BE2C (cell line): ENCODE measurements around the gene NID1.

Experiments
- DNase-seq: peaks from one replicate; pipeline ENCODE4 v3.0.0-alpha.2; 2020
- H3K27me3 ChIP-seq: fragments of 250-450 bp; sonication (Bioruptor Pico); 2 replicates; pipeline ENCODE4 v1.5.1; 2020; ENCODE audit warnings: mild to moderate bottlenecking
- H3K36me3 ChIP-seq: fragments of 250-450 bp; sonication (Bioruptor Pico); 2 replicates; pipeline ENCODE4 v1.5.1; 2020; ENCODE audit warnings: mild to moderate bottlenecking
- H3K4me1 ChIP-seq: fragments of 250-450 bp; sonication (Bioruptor Pico); 2 replicates; pipeline ENCODE4 v1.5.1; 2020
- H3K4me3 ChIP-seq: 2 replicates; pipeline ENCODE4 v1.5.1; 2011; ENCODE audit warnings: low read depth, low read length
- H3K9me3 ChIP-seq: fragments of 250-450 bp; sonication (Bioruptor Pico); 2 replicates; pipeline ENCODE4 v1.5.1; 2020
- CTCF ChIP-seq: IDR thresholded peaks from 2 replicates; pipeline ENCODE4 v1.5.1; 2012; ENCODE audit warnings: mild to moderate bottlenecking, low read depth, low read length

Gene NID1

GRCh38 chr1:236051242-236051791 lies 13.6 kb downstream of the NID1 start:
- Histone ChIP-seq H3K4me3 (no peak overlapping the region), H3K36me3 (no peaks in the 10 kb centered on the region), H3K4me1 (no peaks in the 10 kb centered on the region), H3K9me3 (no peaks in the 10 kb centered on the region), H3K27me3 (peaks cover 15% of the 10 kb centered on the region)
- no peak for TF ChIP-seq CTCF
- DNase-seq: no peak

- no peak for TF ChIP-seq CTCF
- no peaks in the 10 kb centered on the region for H3K36me3 ChIP-seq
- DNase-seq: no peak
- no peak overlapping the region for H3K4me3 ChIP-seq
- no peaks in the 10 kb centered on the region for H3K27me3 ChIP-seq
- no peaks in the 10 kb centered on the region; the same call in 1 of the 2 replicates for H3K4me1 ChIP-seq
- no peaks in the 10 kb centered on the region for H3K9me3 ChIP-seq
Observed at GRCh38 chr1:236045771-236046170, 19.1 kb downstream of the NID1 start.

GRCh38 chr1:236044341-236044740 lies 20.5 kb downstream of the NID1 start:
- no peak for TF ChIP-seq CTCF
- no peak for DNase-seq
- Histone ChIP-seq H3K9me3 (no peaks in the 10 kb centered on the region), H3K36me3 (no peaks in the 10 kb centered on the region), H3K27me3 (no peaks in the 10 kb centered on the region; the same call in 1 of the 2 replicates), H3K4me1 (no peaks in the 10 kb centered on the region; the same call in 1 of the 2 replicates), H3K4me3 (no peak overlapping the region)

GRCh38 chr1:236041631-236042618 lies 23.0 kb downstream of the NID1 start:
- TF ChIP-seq CTCF: no peak
- H3K9me3 ChIP-seq: no peaks in the 10 kb centered on the region
- no peaks in the 10 kb centered on the region; the same call in 1 of the 2 replicates for H3K4me1 ChIP-seq
- no peak overlapping the region for H3K4me3 ChIP-seq
- DNase-seq: no peak
- H3K36me3 ChIP-seq: no peaks in the 10 kb centered on the region
- no peaks in the 10 kb centered on the region; the same call in 1 of the 2 replicates for H3K27me3 ChIP-seq

- no peak for DNase-seq
Observed at GRCh38 chr1:236039740-236040685, 24.9 kb downstream of the NID1 start.

More at GRCh38 chr1:236039740-236040685, 24.9 kb downstream of the NID1 start:
- Histone ChIP-seq H3K36me3 (no peaks in the 10 kb centered on the region), H3K27me3 (no peaks in the 10 kb centered on the region; the same call in 1 of the 2 replicates), H3K4me1 (no peaks in the 10 kb centered on the region; the same call in 1 of the 2 replicates), H3K9me3 (no peaks in the 10 kb centered on the region), H3K4me3 (no peak overlapping the region)
- no peak for TF ChIP-seq CTCF
